Stomach (tissue), 4 donors: ENCODE data around the gene CSRP1.

Experiments
- CTCF ChIP-seq, 7 experiments: fragments of 450-650 bp in 4 of 7; fragments of 200-600 bp in 3 of 7; sonication (generic) in 3 of 7; IDR thresholded peaks; one replicate each; pipeline ENCODE4 v1.5.1; 2016 to 2019; ENCODE audit warnings: antibody characterized with exemption in 7 of 7, control low read depth in 2 of 7, mild to moderate bottlenecking in 1 of 7
- EP300 ChIP-seq: sonication (generic); formaldehyde crosslinking; IDR thresholded peaks from one replicate; pipeline ENCODE4 v1.6.1; 2017; ENCODE audit warnings: antibody characterized with exemption
- POLR2A ChIP-seq, 4 donors: fragments of 450-650 bp; IDR thresholded peaks; one replicate each; pipeline ENCODE4 v1.6.1; 2016; ENCODE audit warnings: antibody characterized with exemption in 4 of 4, control low read depth in 2 of 4, mild to moderate bottlenecking in 1 of 4, moderate library complexity in 1 of 4

GRCh38 chr1:201527879-201528278 lies 21.0 kb upstream of the CSRP1 start:
- TF ChIP-seq CTCF (IDR thresholded peaks at IDR 0.05) (no peak), EP300 (no peak), POLR2A (IDR thresholded peaks at IDR 0.05) (no peak)
